IPS-NIHi11 (cell line): ENCODE measurements around the gene CENATAC.
A peak's percentile ranks its signal among the peaks of the same experiment; 100 is the strongest.
"Not testable (repeated sequence)": the region's sequence is repeated elsewhere in the genome, so short reads cannot be mapped to it uniquely, and the experiment has no call there.

Experiments used
- DNase-seq: peaks from one replicate; pipeline ENCODE4 v3.0.0; 2012; ENCODE audit warnings: mixed read lengths, low spot score

CENATAC gene

DNA sequence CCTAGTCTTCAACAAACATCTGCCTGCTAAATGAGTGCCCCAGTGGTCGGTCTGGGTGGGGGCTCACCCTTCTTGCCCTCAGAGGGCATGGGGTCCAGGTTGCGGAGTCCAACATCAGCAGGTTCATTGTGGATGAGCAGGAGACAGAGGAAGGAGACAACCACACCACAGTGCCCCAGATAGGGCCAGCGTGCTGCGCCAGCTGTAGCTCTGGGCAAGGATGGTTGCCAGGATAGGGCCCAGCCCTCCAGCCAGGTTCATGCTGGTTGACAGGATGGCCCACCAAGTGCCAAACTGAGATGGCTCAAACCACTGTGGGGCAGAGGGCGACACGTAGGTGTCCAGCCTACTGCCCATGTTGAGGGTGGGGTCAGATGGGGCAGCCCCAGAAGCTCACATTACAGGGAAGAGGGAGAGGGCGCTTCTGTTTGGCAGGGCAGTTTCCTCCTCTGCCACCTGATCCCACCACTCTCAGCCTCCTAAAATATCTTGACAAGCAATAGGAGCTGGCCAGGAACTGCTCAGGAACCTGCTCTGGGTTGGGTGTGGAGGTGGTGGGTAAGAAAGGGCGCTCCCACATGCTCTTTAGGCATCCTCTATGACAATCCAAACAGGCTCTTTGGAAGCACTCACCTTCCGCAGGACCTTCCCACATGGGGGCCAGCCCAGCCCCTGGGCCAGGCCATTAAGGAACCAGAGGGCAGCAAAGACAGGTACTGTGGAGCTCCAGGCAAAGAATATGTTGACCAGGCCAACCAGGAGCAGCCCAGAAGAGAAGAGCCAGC is 29.8 kb downstream of the CENATAC start:
- DNase-seq, result no peak

DNA sequence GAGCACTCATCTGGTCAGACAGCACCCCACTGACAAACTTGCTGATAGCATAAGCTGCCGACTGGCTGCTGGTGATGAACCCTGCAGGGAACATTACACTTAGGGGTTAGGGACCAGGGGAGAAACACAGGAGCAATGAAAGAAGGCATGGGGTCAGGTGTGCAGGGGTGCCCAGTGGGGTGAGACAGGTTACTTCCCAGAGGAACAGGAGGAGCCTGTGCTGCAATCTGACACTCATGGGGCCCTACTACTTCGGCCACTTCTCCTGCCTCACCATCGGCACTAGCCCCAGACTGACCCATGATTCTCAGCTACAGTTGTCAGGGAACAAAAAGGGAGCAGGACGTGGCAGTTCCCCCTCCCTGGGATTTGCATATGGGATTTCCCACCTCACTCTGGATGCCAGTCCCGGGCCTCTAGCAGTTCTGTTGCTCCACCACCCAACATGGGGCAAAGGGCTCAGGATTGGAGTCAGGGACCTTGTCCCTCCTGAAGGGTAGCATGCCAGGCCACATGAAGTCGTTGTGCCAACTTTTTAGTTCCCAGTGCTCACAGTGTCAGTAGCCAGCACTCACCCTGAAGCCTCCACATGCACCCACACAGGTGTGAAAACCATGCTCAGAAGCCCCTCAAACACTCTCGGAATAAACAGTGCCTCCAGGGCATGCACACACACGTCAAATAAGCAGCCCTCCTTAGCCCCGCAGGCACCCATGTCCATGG is 30.6 kb downstream of the CENATAC start:
- no peak for DNase-seq

DNA sequence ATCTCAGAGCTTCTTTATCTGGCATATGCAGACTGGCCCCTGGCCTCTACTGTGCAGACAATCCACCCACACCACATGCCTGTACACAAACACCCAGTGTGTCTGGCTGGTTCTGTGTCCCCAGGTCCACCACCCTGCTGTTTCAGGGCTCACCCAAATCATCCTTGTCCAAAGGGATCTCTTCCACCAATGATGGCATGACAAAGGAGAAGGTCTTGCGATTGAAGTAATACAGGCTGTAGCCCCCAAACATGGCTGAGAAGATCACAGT is 31.1 kb downstream of the CENATAC start:
- DNase-seq, result no peak

DNA sequence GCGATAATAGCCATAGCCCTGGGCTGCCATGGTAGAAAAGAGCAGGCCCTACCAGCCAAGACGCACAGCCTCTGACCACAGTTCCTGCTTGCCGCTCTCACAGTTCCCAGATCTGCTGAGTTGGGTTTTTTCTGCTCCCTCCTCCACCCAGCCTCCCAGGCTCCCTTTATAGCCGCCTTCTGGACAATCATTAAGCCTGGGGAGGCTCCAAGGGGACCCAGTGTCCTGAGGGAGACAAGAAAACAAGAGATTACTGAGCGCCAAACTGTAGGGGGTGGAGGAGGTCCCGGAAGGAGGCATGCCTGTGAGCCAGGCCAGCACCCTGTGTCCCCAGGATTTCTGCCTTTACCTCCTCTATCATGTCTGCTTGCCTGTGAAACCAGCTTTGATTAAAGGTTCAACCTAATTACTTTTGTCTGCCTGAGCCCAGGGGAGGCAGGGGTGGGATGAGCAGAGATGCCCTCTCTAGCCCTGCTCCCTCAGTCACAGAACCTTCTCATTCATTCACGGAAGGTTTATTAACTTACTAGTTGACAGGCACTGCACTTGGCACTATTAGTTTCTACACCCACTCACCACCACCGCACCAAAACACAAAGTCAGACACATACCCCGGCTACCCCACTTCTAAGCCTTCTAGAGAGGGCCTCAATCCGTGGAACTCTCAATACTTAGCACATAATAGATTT is 31.5 kb downstream of the CENATAC start:
- DNase-seq, result no peak

DNA sequence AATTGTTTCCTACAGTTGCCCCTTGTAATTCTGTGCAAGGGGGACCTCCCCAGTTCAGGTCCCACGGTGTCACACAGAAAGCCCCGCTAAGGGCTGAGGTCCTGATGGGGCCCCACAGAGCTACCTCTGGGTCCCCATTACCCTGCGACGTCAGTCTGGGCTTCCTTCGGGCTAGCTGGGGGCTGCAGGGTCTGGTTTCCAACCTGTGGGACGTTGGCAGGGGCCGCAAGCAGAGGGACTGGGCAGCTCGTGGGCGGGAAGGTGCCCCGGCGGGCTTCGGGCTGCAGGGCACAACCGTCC is 32.0 kb downstream of the CENATAC start:
- no peak for DNase-seq

DNA sequence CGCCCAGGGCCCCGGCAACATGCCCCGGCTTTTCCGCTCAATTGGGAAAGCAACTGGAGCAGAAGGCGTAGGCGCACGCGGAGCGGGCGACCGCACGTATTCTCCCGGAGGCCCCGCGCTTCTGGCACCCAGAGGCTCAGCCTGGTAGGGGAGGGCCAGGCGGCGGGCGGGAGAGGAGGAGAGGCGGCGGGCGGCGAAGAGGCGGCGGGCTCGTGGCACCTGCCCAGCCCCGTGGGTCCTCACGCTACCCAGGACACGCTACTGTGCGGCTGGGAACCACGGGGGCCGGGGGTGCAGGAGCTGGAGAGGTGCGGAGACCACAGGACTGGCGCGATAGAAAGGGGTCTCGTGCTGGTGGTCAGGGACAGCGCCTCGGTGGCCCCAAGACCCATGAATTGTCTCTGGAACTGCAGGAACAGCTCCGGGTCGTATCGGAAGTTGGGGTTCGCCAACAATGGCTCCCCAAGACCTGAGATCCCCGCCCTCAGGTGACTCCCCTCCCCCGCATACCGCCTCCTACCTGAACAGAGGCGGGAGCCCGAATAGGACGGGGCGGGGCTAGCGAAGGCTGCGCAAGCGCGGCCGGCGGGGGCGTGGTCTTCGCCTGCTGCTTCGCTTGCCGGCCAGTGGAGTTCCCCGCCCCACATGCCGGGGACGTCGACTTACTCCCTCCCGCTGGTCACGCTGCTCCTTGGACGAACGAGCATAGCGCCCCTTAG is 32.5 kb downstream of the CENATAC start, which contains the start of gene SLC37A4:
Gene SLC37A4, minus strand, starts transcription at position 549 of the 719 bp plus-strand sequence.
- peak; percentile 98 for DNase-seq

DNA sequence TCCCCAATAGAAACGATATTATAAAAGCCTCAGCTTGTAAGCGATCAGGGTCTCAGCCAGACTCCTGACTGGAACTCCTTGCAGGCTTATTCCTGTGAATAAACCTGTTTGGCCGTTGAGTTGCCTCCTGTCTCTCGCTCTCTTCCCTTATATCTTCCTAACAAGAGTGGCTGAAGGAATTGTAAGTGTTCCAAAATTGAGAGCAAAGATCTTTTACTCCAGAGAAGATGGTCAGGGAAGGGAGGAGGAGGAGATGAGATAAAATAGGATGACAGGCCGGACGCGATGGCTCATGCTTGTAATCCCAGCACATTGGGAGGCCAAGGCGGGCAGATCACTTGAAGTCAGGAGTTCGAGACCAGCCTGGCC is 34.0 kb downstream of the CENATAC start:
- no peak for DNase-seq

DNA sequence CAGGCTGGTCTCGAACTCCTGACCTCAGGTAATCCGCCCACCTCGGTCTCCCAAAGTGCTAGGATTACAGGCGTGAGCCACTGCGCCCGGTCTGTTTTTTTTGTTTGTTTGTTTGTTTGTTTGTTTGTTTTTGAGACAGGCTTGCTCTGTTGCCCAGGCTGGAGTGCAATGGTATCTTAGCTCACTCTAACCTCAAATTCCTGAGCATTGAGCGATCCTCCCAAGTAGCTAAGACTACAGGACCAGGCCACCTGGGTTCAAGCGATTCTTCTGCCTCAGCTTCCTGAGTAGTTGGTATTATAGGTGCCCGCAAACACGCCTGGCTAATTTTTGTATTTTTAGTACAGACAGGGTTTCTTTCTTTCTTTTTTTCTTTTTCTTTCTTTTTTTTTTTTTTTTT is 35.5 kb downstream of the CENATAC start:
- not testable (repeated sequence) for DNase-seq

DNA sequence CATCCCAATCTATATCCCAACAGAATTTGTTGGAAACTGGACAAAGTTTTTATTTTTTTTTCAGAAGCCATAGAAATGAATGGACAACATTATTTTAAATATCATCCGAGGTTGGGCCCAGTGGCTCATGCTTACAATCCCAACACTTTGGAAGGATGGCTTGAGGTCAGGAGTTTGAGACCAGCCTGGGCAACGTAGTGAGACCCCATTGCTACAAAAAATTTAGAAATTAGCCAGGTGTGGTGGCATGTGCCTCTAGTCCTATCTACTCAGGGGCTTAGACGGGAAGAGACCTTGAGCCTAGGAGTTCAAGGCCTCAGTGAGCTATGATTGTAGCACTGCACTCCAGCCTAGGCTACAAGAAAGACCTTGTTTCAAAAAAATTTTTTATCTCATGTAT is 36.9 kb downstream of the CENATAC start:
- no peak for DNase-seq

DNA sequence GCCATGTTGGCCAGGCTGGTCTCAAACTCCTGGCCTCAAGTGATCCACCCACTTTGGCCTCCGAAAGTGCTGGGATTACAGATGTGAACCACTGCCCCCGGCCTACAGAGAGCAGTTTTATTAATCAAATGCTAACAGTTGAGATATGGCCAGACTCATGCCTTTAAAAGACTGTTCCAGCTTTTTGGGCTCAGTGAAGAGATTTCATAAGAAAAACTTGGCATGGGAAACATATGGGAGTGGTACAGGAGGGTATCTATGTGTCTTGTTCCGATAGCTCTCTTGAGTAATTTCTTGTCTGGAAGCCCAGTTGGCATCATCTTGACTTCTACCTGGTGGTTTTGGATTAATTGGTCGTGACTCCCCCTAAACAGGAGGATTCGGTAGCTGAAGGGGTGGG is 40.9 kb downstream of the CENATAC start:
- DNase-seq, result no peak

DNA sequence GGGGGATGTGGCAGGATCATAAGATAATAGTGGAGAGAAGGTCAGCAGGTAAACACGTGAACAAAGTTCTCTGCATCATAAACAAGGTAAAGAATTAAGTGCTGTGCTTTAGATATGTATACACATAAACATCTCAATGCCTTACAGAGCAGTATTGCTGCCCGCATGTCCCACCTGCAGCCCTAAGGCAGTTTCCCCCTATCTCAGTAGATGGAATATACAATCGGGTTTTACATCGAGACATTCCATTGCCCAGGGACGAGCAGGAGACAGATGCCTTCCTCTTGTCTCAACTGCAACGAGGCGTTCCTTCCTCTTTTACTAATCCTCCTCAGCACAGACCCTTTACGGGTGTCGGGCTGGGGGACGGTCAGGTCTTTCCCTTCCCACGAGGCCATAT is 41.5 kb downstream of the CENATAC start:
- not testable (repeated sequence) for DNase-seq

DNA sequence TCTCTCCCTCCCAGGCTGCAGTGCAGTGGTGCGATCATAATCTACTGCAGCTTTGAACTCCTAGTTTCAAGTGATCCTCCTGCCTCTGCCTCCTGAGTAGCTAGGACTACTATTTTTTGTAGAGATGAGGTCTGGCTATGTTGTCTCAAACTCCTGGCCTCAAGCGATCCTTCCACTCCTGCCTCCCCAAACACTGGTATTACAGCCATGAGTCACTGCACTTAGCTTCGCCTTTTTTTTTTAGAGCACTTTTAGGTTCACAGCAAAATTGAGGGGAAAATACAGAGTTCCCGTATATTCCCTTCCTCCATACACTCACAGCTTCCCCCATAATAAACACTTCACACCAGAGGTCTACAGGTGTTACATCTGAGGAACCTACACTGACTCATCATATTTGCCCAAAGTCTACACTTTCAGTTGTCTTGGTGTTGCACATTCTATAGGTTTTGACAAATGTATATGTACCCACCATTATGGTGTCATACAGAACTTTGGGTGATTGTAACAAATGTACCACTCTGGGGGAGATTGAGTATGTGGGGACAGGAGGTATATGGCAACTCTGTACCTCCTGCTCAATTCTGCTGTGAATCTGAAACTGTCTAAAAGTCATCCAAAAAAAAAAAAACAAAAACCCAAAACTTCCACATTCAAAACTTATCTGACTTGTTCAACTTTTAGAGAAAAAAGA is 44.0 kb downstream of the CENATAC start:
- DNase-seq, result no peak

DNA sequence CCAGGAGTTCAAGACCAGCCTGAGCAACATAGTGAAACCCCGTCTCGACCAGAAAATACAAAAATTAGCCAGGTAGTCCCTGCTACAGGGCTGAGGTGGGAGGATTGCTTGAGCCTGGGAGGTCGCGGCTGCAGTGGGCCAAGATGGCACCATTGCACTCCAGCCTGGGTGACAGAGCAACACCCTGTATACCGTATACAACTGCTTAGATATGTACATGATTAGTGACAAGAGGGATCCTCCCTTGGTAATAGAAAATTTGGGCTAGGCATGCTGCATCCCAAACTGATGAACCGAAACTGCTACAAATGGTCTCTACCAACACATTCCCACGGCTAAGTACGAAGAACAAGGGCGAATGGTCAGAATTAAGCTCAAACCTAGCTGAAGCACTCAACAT is 45.0 kb downstream of the CENATAC start:
- no peak for DNase-seq

DNA sequence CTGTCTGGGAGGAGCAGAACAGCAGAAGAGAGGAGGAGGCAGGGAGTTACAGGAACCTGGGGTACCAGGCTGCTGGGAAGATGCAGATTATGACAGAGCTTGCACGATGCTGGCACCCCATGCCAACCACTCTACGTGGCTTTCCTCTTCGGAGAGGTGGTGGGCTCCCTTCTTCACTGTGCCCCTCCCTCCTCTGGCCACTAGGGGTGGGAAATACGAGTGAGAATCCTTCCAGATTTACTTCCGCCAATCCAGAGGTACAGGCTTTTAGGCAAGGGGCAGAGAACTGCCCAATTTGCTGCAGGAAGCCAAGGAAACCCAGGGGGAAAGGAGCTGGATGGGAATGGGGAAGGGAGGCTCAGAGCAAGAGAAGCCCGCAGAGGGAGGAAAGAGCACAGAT is 46.8 kb downstream of the CENATAC start:
- DNase-seq, result peak; percentile 56

DNA sequence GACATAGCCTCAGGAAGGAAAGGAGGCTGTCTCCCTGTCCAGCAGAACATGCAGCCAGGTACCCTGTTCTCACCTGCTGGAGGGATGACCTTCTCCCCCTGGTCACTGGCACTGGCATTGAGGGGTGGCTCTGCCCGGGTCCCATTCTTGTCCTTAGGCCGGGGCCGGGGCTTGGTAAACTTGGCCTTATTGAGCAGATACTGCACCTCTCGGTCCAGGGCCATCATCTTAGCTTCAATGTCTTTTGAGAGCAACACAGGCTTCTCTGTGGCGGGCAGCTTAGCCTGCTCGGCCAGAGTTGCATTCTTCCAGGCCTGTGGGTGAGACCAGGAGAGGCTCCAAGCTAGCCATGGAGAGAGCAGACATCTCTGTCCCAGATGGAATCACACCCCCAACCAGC is 48.6 kb downstream of the CENATAC start:
- no peak for DNase-seq

DNA sequence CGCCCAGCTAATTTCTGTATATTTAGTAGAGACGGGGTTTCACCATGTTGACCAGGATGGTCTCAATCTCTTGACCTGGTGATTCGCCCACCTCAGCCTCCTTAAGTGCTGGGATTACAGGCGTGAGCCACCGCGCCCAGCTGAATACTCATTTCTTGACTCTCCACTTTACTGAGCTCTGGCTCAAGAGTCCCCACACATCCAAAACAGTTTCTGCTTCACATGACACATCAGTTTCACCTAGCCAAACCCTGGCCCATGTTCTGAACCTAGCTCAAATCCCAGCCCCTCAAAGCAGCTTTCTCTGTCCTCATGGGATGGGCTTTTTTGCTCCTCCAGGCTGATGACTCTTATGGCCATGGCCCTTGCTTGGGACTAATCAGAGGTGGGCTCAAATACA is 49.3 kb downstream of the CENATAC start:
- DNase-seq, result no peak

DNA sequence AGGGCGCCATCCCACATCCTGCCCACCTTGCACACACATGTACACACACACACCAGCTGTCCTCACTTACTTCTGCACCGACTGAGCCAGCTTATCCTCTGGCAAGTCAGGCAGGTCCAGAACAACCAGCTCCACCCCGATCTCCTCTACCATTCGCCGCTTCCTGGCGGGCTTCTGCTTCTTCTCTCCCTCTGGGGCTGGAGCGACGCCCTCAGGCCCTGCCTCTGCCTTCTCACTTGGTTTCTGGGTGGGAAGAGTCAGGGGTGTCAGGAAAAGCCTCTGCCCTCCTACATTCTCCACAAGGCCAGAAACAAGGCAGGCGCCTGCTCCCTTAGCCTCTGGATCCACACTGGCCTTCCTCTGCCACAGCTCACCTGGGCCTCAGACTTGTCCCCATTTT is 50.7 kb downstream of the CENATAC start:
- no peak for DNase-seq

DNA sequence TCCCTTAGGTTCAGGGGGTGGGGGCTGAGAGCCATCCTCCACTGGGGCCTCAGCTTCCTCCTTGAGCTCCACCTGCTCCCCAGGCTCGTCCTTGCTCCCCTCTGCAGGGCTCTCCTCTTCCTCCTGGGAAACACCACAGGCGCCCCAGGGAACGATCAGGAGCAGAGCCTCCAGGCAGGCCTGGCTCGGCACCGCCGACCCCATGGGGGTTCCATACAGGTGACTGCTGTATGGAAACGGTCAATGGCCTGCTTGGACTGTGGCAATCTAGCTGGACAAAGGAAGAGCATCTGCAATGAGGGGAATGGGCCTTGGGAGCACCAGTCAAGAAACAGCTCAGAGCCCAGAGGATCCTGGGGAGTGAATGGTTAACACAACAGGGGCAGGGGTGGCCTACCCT is 51.1 kb downstream of the CENATAC start:
- no peak for DNase-seq

DNA sequence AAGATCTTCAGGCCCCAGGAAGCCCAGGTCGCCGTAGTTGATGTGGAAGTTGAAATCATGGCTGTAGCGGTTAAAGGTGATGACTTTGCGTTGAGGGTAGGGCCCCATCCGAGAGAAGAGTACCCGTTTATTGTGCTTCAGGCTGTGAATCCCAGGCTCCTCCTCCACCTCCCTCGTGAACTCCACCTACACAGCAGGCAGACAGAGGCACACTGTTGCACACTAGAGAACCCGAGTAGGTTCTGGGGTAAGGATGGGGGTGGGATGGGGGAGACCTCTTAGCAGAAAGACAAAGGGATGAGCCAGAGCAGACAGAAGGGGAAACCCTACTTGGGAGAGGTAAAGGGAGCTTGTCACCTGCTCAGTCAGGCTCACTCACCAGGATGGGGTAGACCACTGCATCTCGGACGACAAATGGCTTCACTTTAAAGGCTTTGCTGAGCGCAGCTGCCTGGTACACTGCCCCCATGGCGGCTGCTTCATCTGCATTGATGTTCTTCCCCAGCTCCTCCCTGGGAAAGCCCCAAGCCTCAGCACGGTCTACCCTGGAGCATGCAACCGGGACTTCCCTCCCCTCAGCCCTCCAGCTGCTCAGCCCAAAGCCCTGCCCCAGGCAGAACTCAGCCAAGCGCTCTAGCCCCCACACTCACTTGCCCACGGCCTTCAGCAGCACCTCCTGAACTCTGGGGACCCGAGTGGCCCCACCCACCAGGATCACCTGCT is 53.7 kb downstream of the CENATAC start:
- no peak for DNase-seq

DNA sequence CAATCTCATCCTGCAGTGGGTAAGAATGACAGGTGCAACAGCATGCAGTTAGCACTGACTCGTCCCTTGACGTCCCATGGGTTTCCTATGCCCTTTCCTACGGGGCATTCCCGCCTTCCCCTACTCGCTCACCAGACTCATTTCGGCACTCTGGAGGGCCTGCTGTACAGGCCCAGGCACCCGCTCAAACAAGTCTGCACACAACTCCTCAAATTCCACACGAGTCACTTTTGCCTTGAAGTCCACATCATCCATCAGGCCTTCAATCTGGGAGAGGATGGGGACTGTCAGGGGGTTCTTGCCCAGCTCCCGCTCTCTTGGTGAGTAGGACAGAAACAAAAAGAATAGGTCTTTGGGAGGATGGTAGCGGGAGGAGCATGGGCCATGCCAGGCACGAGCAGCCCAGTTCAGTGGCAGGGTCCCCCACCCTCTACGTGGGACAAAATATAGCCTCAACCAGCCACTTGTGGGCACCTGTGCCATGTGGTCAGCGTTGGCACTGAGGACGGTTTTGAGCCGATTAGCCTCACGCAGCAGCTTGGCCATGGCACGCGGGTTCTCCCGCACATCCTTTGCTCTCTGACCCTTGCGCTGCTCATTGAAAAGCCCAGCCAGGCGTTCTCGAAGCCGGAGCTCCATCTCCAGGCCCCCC is 54.4 kb downstream of the CENATAC start:
- DNase-seq, result no peak

DNA sequence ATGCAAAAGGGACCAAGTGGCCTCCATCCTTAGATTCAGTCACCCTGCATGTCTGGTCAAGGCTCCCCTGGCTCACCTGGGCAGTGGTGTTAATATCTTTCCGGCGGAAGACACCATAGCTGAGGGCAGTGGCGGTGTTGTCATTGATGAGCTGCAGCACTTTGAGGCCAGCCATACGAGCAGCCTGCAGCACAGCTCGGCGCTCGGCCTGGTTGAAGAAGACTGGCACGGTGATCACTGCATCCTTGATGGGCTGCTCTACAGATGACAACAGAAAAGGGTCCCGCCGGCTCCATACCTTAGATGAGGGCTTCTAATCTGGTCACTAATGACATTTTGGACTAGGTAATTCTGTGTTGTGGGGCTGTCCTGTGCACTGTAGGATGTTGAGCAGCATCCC is 56.5 kb downstream of the CENATAC start:
- no peak for DNase-seq
